SK-N-SH treated with all-trans-retinoic acid at 6 μM for 48 hours (cell line): ENCODE results near the gene TTLL6.

Experiments
- ARNTL ChIP-seq: fragments of 450-650 bp; formaldehyde crosslinking; IDR thresholded peaks from 2 replicates; pipeline ENCODE4 v1.5.0; 2020; ENCODE audit warnings: low read depth, mild to moderate bottlenecking, moderate library complexity, borderline replicate concordance
- ESRRG ChIP-seq: fragments of 250-450 bp; sonication (Bioruptor Pico); IDR thresholded peaks from 2 replicates; pipeline ENCODE4 v1.6.1; 2021; ENCODE audit warnings: mild to moderate bottlenecking
- GLIS3 ChIP-seq: fragments of 250-450 bp; sonication (Bioruptor Pico); IDR thresholded peaks from 2 replicates; pipeline ENCODE4 v1.5.0; 2020; ENCODE audit warnings: mild to moderate bottlenecking, moderate library complexity
- OSR1 ChIP-seq: fragments of 250-450 bp; sonication (Bioruptor Pico); IDR thresholded peaks from 2 replicates; pipeline ENCODE4 v1.8.0; 2022; ENCODE audit warnings: moderate library complexity, mild to moderate bottlenecking, inconsistent platforms
- TOX ChIP-seq: fragments of 250-450 bp; sonication (Bioruptor Pico); IDR thresholded peaks from 2 replicates; pipeline ENCODE4 v1.8.0; 2021; ENCODE audit warnings: mild to moderate bottlenecking, moderate library complexity, borderline replicate concordance
- TSHZ2 ChIP-seq: fragments of 250-450 bp; sonication (Bioruptor Pico); IDR thresholded peaks from 2 replicates; pipeline ENCODE4 v1.5.0; 2020; ENCODE audit warnings: mild to moderate bottlenecking, moderate library complexity
- ZNF8 ChIP-seq: fragments of 450-650 bp; formaldehyde crosslinking; IDR thresholded peaks from 2 replicates; pipeline ENCODE4 v1.5.0; 2020; ENCODE audit warnings: mild to moderate bottlenecking, moderate library complexity
- TF ChIP-seq, protein P1 (sequence below): fragments of 250-450 bp; sonication (Bioruptor Pico); IDR thresholded peaks from 2 replicates; pipeline ENCODE4 v1.8.0; 2020; ENCODE audit warnings: mild to moderate bottlenecking, moderate library complexity, borderline replicate concordance
- TF ChIP-seq, protein P2 (sequence below): fragments of 250-450 bp; sonication (Bioruptor Pico); IDR thresholded peaks from 2 replicates; pipeline ENCODE4 v1.5.1; 2020; ENCODE audit warnings: low read depth, mild to moderate bottlenecking, moderate library complexity

DNA sequence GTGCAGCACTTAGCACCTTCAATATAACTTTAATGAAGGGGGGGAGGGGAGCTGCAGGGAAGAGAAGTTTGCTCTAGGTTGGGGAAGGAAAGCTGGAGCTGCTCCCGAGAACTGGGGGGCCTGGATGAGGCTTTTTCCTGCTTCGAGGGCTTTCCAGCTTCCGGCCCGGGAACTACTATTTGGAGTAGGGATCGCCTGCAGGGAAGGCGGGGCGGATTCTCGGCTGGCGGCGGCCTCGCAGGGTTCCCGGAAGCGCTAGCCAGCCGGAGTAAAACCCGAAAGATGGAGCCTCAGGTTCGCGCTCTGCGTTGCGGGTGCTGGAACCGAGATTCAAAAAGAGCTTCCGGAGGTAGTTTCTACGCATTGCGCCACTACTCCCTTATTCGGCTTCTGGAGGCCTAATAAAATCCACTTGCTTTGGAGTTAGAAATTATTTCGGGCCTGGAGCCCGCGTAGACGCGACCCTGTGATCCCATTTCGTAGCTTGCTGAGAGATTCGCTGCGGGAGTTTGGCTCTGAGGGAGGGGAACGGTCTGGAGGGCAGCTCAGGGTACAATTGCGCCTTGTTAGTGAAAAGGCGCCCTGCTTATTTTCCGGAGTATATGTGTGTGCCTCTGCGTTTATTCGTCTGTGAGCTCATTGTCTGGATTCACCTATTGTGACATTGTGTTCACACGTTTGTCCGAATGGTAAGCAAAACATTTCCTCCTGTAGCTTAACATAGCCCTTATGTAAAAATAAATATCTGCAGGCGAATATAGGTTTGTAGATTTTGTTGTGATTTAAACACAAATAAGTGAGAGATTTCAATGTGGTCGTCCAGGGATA is 93.4 kb downstream of the TTLL6 start:
- TF ChIP-seq OSR1 (no peak), ARNTL (CRISPR knock-in tag) (no peak), ESRRG (no peak), TSHZ2 (CRISPR knock-in tag) (no peak), ZNF8 (no peak), GLIS3 (CRISPR knock-in tag) (no peak), TOX (CRISPR knock-in tag) (no peak)
- TF ChIP-seq, protein P1, sequence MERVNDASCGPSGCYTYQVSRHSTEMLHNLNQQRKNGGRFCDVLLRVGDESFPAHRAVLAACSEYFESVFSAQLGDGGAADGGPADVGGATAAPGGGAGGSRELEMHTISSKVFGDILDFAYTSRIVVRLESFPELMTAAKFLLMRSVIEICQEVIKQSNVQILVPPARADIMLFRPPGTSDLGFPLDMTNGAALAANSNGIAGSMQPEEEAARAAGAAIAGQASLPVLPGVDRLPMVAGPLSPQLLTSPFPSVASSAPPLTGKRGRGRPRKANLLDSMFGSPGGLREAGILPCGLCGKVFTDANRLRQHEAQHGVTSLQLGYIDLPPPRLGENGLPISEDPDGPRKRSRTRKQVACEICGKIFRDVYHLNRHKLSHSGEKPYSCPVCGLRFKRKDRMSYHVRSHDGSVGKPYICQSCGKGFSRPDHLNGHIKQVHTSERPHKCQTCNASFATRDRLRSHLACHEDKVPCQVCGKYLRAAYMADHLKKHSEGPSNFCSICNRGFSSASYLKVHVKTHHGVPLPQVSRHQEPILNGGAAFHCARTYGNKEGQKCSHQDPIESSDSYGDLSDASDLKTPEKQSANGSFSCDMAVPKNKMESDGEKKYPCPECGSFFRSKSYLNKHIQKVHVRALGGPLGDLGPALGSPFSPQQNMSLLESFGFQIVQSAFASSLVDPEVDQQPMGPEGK (CRISPR knock-in tag), result no peak
- TF ChIP-seq, protein P2, sequence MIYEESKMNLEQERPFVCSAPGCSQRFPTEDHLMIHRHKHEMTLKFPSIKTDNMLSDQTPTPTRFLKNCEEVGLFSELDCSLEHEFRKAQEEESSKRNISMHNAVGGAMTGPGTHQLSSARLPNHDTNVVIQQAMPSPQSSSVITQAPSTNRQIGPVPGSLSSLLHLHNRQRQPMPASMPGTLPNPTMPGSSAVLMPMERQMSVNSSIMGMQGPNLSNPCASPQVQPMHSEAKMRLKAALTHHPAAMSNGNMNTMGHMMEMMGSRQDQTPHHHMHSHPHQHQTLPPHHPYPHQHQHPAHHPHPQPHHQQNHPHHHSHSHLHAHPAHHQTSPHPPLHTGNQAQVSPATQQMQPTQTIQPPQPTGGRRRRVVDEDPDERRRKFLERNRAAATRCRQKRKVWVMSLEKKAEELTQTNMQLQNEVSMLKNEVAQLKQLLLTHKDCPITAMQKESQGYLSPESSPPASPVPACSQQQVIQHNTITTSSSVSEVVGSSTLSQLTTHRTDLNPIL (CRISPR knock-in tag), result no peak
